Measurements from ENCODE around the gene MLLT6. TPM values are rescaled to one million over a fixed set of nuclear protein-coding genes. Genes with fewer than 3 reads are reported as not detected.

MLLT6 gene
- total and polyA plus RNA-seq, 9 donors = 52.3 to 278 (median 170) TPM

- no peak for DNase-seq
- no peak for TF ChIP-seq CTCF (IDR thresholded peaks at IDR 0.05)
- no peak for TF ChIP-seq EP300 (IDR thresholded peaks at IDR 0.05)
- no peak for TF ChIP-seq POLR2A (IDR thresholded peaks at IDR 0.05)
- no peaks in the 10 kb centered on the region for H3K27me3 ChIP-seq
- no peaks in the 10 kb centered on the region for H3K36me3 ChIP-seq
- no peak overlapping the region for H3K4me3 ChIP-seq
- WGBS, 3 donors = 87 to 94% (median 90%) methylated on average over 5 of the region's 5 CpGs
- intact Hi-C loops (cut with DNase I) = no loop called here
- no peaks in the 10 kb centered on the region for H3K9me3 ChIP-seq
- no peaks in the 10 kb centered on the region for H3K4me1 ChIP-seq (ENCODE audit: insufficient read depth)
- H3K27ac ChIP-seq = no peak overlapping the region
Measured at GRCh38 chr17:38766341-38766740, 61.3 kb downstream of the MLLT6 start.

- Histone ChIP-seq H3K27me3 (no peaks in the 10 kb centered on the region), H3K27ac (no peak overlapping the region), H3K9me3 (no peaks in the 10 kb centered on the region), H3K4me3 (no peak overlapping the region), H3K36me3 (no peaks in the 10 kb centered on the region), H3K4me1 (ENCODE audit: insufficient read depth) (no peaks in the 10 kb centered on the region)
- intact Hi-C loops (cut with DNase I) = no loop called here
- no peak for TF ChIP-seq CTCF (IDR thresholded peaks at IDR 0.05)
- TF ChIP-seq POLR2A (IDR thresholded peaks at IDR 0.05) = no peak
- no peak for TF ChIP-seq EP300 (IDR thresholded peaks at IDR 0.05)
- no peak for DNase-seq
- WGBS, 3 donors = 37 to 48% (median 40%) methylated on average over 6 of the region's 6 CpGs
Measured at GRCh38 chr17:38768417-38768816, 63.3 kb downstream of the MLLT6 start.

- no peak overlapping the region for H3K27ac ChIP-seq
- H3K4me3 ChIP-seq = no peak overlapping the region
- no peaks in the 10 kb centered on the region for H3K36me3 ChIP-seq
- no peak for DNase-seq
- no peak for TF ChIP-seq EP300 (IDR thresholded peaks at IDR 0.05)
- TF ChIP-seq CTCF (IDR thresholded peaks at IDR 0.05) = no peak
- no peak for TF ChIP-seq POLR2A (IDR thresholded peaks at IDR 0.05)
- intact Hi-C loops (cut with DNase I) = no loop called here
- H3K9me3 ChIP-seq = no peaks in the 10 kb centered on the region
- no peaks in the 10 kb centered on the region for H3K4me1 ChIP-seq (ENCODE audit: insufficient read depth)
- no peaks in the 10 kb centered on the region for H3K27me3 ChIP-seq
Measured at GRCh38 chr17:38773258-38773657, 68.2 kb downstream of the MLLT6 start.

- WGBS, 3 donors = 71 to 83% (median 73%) methylated on average over 7 of the region's 7 CpGs
- no peak for DNase-seq
Measured at GRCh38 chr17:38777641-38778250, 72.7 kb downstream of the MLLT6 start.

More at GRCh38 chr17:38777641-38778250, 72.7 kb downstream of the MLLT6 start:
- Histone ChIP-seq H3K27me3 (no peaks in the 10 kb centered on the region), H3K4me3 (no peak overlapping the region), H3K36me3 (no peaks in the 10 kb centered on the region), H3K27ac (no peak overlapping the region), H3K9me3 (no peaks in the 10 kb centered on the region), H3K4me1 (ENCODE audit: insufficient read depth) (no peaks in the 10 kb centered on the region)
- intact Hi-C loops (cut with DNase I) = no loop called here
- no peak for TF ChIP-seq POLR2A (IDR thresholded peaks at IDR 0.05)
- TF ChIP-seq CTCF (IDR thresholded peaks at IDR 0.05) = no peak
- TF ChIP-seq EP300 (IDR thresholded peaks at IDR 0.05) = no peak

Small RNAs within 50 kb of the gene (microRNA-seq; reads per million reads assigned to microRNA genes)
- gene MIR4726 (0 to 0.16 (median 0) reads per million in 3 donors), gene MIR4734 (0 to 0.38 (median 0.32) reads per million in 3 donors)

Small RNAs within 50 kb of the gene (small RNA-seq; reads per million reads assigned to genes)
- gene MIR4726 (not detected), gene MIR4734 (not detected), gene RNA5SP440 (1.00 reads per million, percentile 57 among the genes with 10 or more reads in this experiment), gene RNU6-866P (not detected)

Other genes starting within 250 kb of the MLLT6 start
- 1 to 10 TPM in 5 of 7 donors, under 1 TPM in 2; 0.48 to 3.0 (median 1.2) TPM for gene SRCIN1, start 99.3 kb upstream of the MLLT6 start, total RNA-seq
- under 1 TPM; 0.18 to 0.57 TPM for gene SRCIN1, start 99.3 kb upstream of the MLLT6 start, polyA plus RNA-seq
- gene EPOP, start 30.3 kb upstream of the MLLT6 start, total RNA-seq = 1 to 10 TPM in 3 of 7 donors, under 1 TPM in 4; 0.83 to 1.7 (median 0.86) TPM
- gene EPOP, start 30.3 kb upstream of the MLLT6 start, polyA plus RNA-seq = under 1 TPM; 0.50 to 0.61 TPM
- 10 to 100 TPM in 5 of 7 donors, 1 to 10 TPM in 2; 6.2 to 31.1 (median 24.4) TPM for gene CISD3, start 25.1 kb downstream of the MLLT6 start, total RNA-seq
- gene CISD3, start 25.1 kb downstream of the MLLT6 start, polyA plus RNA-seq = 10 to 100 TPM in 1 of 2 donors, 1 to 10 TPM in 1; 6.6 to 18.4 TPM
- 10 to 100 TPM in 6 of 7 donors, 1 to 10 TPM in 1; 7.4 to 92.7 (median 63.4) TPM for gene PCGF2, start 43.1 kb downstream of the MLLT6 start, total RNA-seq
- 10 to 100 TPM; 21.5 to 27.2 TPM for gene PCGF2, start 43.1 kb downstream of the MLLT6 start, polyA plus RNA-seq
- 100 to 1,000 TPM in 3 of 7 donors, 10 to 100 TPM in 4; 77.0 to 145 (median 82.0) TPM for gene PSMB3, start 47.5 kb downstream of the MLLT6 start, total RNA-seq
- gene PSMB3, start 47.5 kb downstream of the MLLT6 start, polyA plus RNA-seq = 100 to 1,000 TPM; 106 to 138 TPM
- gene PIP4K2B, start 94.3 kb downstream of the MLLT6 start, total RNA-seq = 10 to 100 TPM; 32.1 to 74.9 (median 66.5) TPM
- 10 to 100 TPM; 41.4 to 95.3 TPM for gene PIP4K2B, start 94.3 kb downstream of the MLLT6 start, polyA plus RNA-seq
- gene CWC25, start 120.0 kb downstream of the MLLT6 start, total RNA-seq = 10 to 100 TPM; 16.4 to 21.6 (median 18.6) TPM
- gene CWC25, start 120.0 kb downstream of the MLLT6 start, polyA plus RNA-seq = 10 to 100 TPM; 16.9 to 25.2 TPM
- 1,000 to 10,000 TPM; 2,982 to 5,219 (median 3,257) TPM for gene RPL23, start 148.4 kb downstream of the MLLT6 start, total RNA-seq
- gene RPL23, start 148.4 kb downstream of the MLLT6 start, polyA plus RNA-seq = 1,000 to 10,000 TPM; 4,771 to 7,100 TPM
- gene LASP1, start 164.8 kb downstream of the MLLT6 start, total RNA-seq = 100 to 1,000 TPM in 2 of 7 donors, 10 to 100 TPM in 5; 40.9 to 125 (median 95.0) TPM
- 100 to 1,000 TPM in 1 of 2 donors, 10 to 100 TPM in 1; 57.2 to 138 TPM for gene LASP1, start 164.8 kb downstream of the MLLT6 start, polyA plus RNA-seq

Data from ovary (tissue), 9 donors.